GM19025 (cell line): ENCODE data around the gene ZNF343.
"Not testable (repeated sequence)": the region's sequence is repeated elsewhere in the genome, so short reads cannot be mapped to it uniquely, and the experiment has no call there.

Source experiments
- ATAC-seq: cut with Tn5 transposase; IDR thresholded peaks from one replicate; pipeline ENCODE4 v1.9.1; 2021; ENCODE audit warnings: mild to moderate bottlenecking, low read depth, moderate library complexity; ENCODE audit not compliant: unreplicated experiment

The ZNF343 gene

GRCh38 chr20:2521369-2522305 lies 12.9 kb upstream of the ZNF343 start:
- ATAC-seq, result no peak

- ATAC-seq, result no peak
These were observed 11.9 kb upstream of the ZNF343 start for GRCh38 chr20:2520617-2521016.

- no peak for ATAC-seq
These were observed 10.5 kb upstream of the ZNF343 start for GRCh38 chr20:2519115-2519809.

DNA sequence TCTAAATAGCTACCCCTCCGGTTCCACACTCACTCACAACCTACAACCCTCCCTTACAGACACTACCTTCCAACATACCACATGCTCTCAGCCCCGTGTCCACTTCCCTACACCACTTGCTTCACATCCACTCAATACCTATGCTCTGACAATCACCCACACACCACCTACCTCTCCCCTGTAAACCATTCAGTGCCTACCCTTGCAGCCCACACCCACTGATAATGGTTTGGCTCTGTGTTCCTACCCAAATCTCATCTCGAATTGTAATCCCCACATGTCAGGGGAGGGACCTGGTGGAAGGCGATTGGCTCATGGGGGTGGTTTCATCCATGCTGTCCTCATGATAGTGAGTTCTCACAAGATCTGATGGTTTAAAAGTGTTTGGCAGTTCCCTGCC lies 9.8 kb upstream of the ZNF343 start:
- no peak for ATAC-seq

GRCh38 chr20:2518096-2518495 lies 9.4 kb upstream of the ZNF343 start:
- no peak for ATAC-seq

DNA sequence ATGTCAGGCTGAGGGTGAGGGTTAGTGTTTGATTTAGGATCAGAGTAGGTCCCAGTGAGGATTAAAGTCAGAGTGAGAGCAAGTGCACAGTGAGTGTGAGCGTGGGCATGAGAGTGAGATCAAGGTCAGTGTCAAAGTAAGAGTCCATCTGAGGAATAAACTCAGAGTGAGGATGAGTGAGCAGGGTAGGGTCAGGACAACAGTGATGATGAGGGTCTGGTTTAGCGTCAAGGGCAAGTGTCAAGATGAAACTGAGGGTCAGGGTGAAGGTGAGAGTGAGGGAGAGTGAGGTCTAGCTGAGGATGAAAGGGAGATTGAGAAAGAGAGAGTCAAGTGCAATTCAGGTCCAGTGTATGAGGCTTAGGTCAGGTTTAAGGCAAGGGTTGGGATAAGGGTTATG lies 7.7 kb upstream of the ZNF343 start:
- ATAC-seq, result no peak

DNA sequence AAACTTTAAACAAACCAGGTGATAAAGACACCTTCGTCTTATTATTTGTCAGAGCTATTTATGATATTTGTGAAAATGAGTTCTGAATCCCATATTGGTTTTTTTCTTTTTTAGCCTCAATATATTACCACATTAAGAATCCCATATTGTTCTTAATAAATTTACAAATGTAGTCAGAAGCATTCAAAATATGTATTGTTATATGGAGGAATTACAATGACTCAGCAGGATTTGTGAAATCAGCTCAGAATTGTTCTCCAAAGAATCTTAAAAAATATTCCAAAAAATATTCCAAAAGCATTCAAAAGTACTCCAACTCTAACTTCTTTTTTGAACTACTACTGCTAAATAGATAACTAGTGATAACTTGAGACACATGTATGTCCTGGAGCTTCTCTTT lies 6.5 kb upstream of the ZNF343 start:
- no peak for ATAC-seq

DNA sequence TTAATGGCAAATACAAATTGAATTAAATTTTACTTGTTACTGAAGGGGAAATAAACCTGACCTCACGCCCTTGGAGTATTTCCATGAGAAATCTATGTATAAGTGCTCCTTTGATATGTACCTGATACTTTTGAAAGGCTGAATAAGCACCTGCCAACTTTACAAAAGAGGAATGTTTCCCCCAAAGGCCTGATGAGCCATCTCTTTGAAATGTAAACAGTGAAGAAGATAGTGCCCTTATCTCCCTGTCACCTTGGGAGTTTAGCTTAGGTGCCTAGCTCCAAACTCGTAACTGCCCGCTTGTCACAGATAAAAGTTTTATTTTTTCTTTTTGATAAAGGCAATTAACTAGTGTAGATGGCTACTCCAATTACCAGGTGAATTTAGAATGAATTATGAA lies 1.1 kb upstream of the ZNF343 start:
- ATAC-seq, result no peak

GRCh38 chr20:2509468-2509781 lies 710 bp upstream of the ZNF343 start:
- ATAC-seq, result no peak

DNA sequence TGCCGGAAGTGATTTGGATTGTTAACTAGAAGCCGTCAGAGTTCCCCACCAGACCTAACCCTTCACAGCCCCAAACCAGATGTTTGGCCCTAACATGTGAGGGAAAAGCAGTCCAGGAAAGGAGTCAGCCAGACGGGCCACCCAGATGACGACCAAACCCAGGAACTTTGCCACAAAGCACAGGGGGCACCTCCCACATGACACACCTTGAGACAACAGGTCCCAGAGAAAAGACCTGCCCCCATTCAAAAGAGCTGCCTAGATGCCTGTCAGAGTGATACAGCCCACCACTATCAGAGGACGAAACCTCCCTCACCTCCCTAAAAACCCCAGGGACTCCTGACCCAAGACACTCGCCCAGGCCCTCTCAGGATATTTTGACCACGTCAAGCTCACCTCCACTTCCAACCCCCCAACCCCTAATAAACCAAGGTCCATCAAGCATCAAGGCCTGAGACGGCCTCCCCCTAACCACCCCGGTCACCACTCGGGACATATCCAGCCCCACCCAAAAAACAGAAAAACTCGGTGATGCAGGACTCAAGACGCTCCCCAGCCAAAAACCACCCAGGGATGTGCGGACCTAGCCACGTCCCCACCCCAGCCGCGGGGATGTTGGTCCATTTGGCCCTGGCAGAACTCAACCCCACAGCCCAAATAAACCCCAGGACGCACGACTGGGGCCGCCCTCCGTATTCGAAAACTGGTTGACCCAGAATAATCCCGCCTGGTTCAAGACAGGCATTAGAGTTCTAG lies 662 bp downstream of the ZNF343 start:
- no peak for ATAC-seq

- ATAC-seq, result no peak
These were observed 1.3 kb downstream of the ZNF343 start for GRCh38 chr20:2507464-2507863.

- not testable (repeated sequence) for ATAC-seq
These were observed 2.3 kb downstream of the ZNF343 start for GRCh38 chr20:2506426-2506825.

DNA sequence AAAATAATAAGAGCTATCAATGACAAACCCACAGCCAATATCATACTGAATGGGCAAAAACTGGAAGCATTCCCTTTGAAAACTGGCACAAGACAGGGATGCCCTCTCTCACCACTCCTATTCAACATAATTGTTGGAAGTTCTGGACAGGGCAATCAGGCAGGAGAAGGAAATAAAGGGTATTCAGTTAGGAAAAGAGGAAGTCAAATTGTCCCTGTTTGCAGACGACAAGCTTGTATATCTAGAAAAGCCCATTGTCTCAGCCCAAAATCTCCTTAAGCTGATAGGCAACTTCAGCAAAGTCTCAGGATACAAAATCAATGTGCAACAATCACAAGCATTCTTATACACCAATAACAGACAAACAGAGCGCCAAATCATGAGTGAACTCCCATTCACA lies 3.9 kb downstream of the ZNF343 start:
- ATAC-seq, result not testable (repeated sequence)

GRCh38 chr20:2502808-2503384 lies 5.8 kb downstream of the ZNF343 start:
- not testable (repeated sequence) for ATAC-seq

GRCh38 chr20:2485661-2486060 lies 23.1 kb downstream of the ZNF343 start:
- ATAC-seq, result no peak

DNA sequence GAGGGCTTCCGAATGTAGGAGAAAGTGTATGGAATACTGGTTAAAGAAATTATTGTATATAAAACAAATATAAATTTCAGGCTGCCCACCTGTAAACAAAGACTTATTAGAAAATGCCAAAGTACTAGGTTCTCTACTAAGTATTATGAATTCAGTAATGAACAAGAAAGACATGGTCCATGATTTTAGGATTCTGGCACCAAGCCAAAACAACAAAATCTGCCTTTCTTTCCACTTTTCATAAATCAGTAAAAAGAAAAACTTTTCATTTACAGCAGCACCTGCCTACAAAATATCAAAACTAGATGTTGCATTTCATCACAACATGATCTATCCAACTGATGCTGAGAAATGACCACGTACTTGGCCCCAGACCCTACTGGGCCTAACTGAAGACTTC lies 23.6 kb downstream of the ZNF343 start:
- no peak for ATAC-seq

DNA sequence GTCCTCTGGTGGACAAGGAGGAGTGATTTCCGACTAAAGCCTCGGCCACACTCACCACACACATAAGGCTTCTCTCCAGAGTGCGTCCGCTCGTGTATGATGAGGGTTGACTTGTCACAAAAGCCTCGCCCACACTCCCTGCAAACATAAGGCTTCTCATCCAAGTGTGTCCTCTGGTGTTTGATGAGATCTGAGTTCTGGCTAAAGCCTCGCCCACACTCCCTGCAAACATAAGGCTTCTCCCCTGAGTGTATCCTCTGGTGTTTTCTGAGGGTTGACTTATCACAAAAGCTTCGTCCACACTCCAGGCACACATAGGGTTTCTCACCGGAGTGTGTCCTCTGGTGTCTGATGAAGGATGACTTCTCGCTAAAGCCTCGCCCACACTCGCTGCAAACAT lies 25.2 kb downstream of the ZNF343 start:
- no peak for ATAC-seq

DNA sequence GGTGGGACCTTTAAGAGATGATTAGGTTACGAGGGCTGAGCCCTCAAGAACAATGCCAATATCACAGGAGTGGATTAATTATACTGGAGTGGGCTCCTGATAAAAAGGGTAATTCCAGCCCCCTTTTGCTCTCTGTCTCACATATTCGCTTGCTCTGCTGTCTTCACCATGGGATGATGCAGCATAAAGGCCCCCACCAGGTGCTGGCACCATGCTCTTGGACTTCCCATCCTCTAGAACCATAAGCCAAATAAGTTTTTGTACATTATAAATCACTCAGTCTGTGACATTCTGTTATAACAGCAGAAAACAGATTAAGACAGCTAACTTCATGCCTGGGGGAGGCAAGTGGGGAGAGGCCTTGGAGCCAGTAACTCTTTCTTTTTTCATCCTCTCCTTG lies 28.3 kb downstream of the ZNF343 start:
- no peak for ATAC-seq

GRCh38 chr20:2476742-2477615 lies 31.7 kb downstream of the ZNF343 start:
- ATAC-seq, result no peak
